Left renal cortex interstitium (tissue), 4 donors: ENCODE data around the gene GJA4. TPM values are rescaled to one million over a fixed set of nuclear protein-coding genes. Genes with fewer than 3 reads are reported as not detected.
A peak's percentile ranks its signal among the peaks of the same experiment; 100 is the strongest.
"Not testable (repeated sequence)": the region's sequence is repeated elsewhere in the genome, so short reads cannot be mapped to it uniquely, and the experiment has no call there.

Experiments used
- DNase-seq, 4 donors: peaks; one replicate each; pipeline ENCODE4 v3.0.0-alpha.2; 2013; ENCODE audit warnings: low read depth in 4 of 4, low spot score in 2 of 4, missing footprints in 1 of 4
- polyA plus RNA-seq, 4 donors: library from polyadenylated mRNA; unstranded; fragments of 120-200 nt; gene quantifications; one replicate each; pipeline ENCODE4 v1.2.1, GENCODE V29; 2013; ENCODE audit not compliant: insufficient read length in 4 of 4

Gene GJA4
- polyA plus RNA-seq, 4 donors = 14.0 to 22.0 (median 20.0) TPM

- DNase-seq = peak; percentile 25 to 52 (median 30)
Measured at GRCh38 chr1:34786521-34787325, 6.1 kb upstream of the GJA4 start.

GRCh38 chr1:34787461-34788420 is 5.1 kb upstream of the GJA4 start:
- DNase-seq = no peak

GRCh38 chr1:34790985-34791384 is 1.8 kb upstream of the GJA4 start:
- DNase-seq = no peak

- DNase-seq = no peak
Measured at GRCh38 chr1:34792424-34792823, 375 bp upstream of the GJA4 start.

GRCh38 chr1:34794001-34794789 is 1.4 kb downstream of the GJA4 start:
- DNase-seq = no peak

GRCh38 chr1:34794790-34795180 is 2.0 kb downstream of the GJA4 start:
- DNase-seq = no peak

GRCh38 chr1:34795916-34796315 is 3.1 kb downstream of the GJA4 start:
- DNase-seq = no peak

GRCh38 chr1:34796990-34797389 is 4.2 kb downstream of the GJA4 start:
- no peak for DNase-seq

- DNase-seq = no peak
Measured at GRCh38 chr1:34800214-34800613, 7.4 kb downstream of the GJA4 start.

GRCh38 chr1:34803770-34804169 is 11.0 kb downstream of the GJA4 start:
- no peak for DNase-seq

- no peak for DNase-seq
Measured at GRCh38 chr1:34806396-34806795, 13.6 kb downstream of the GJA4 start.

- no peak for DNase-seq
Measured at GRCh38 chr1:34808051-34808810, 15.4 kb downstream of the GJA4 start.

GRCh38 chr1:34810781-34811180 is 18.0 kb downstream of the GJA4 start:
- DNase-seq = not testable (repeated sequence)

- DNase-seq = no peak
Measured at GRCh38 chr1:34816332-34816731, 23.5 kb downstream of the GJA4 start.

- no peak for DNase-seq
Measured at GRCh38 chr1:34816778-34817177, 24.0 kb downstream of the GJA4 start.

GRCh38 chr1:34818862-34819261 is 26.1 kb downstream of the GJA4 start:
- DNase-seq = not testable (repeated sequence)

- DNase-seq = no peak
Measured at GRCh38 chr1:34822202-34822601, 29.4 kb downstream of the GJA4 start.

GRCh38 chr1:34824817-34825454 is 32.1 kb downstream of the GJA4 start:
- no peak for DNase-seq

GRCh38 chr1:34825455-34826091 is 32.8 kb downstream of the GJA4 start:
- DNase-seq = no peak
